NCI-H526 (cell line): ENCODE measurements around the gene POGZ.
A peak's percentile ranks its signal among the peaks of the same experiment; 100 is the strongest.

Source experiments
- DNase-seq, 2 experiments: peaks; one replicate each; lab custom pipeline; 2025; lab: John Stamatoyannopoulos, UW

Gene POGZ

GRCh38 chr1:151371370-151372057 is 87.8 kb downstream of the POGZ start:
- peak in 1 of 2 experiments; percentile 23 for DNase-seq

GRCh38 chr1:151370211-151370911 is 88.9 kb downstream of the POGZ start:
- DNase-seq: no peak

- DNase-seq: no peak
Measured at GRCh38 chr1:151369621-151370048, 89.7 kb downstream of the POGZ start.

- no peak for DNase-seq
Measured at GRCh38 chr1:151369302-151369610, 90.0 kb downstream of the POGZ start.

- no peak for DNase-seq
Measured at GRCh38 chr1:151368393-151369301, 90.6 kb downstream of the POGZ start.

GRCh38 chr1:151367658-151368392 is 91.5 kb downstream of the POGZ start:
- DNase-seq: no peak

GRCh38 chr1:151364996-151365395 is 94.3 kb downstream of the POGZ start:
- DNase-seq: no peak

- DNase-seq: no peak
Measured at GRCh38 chr1:151362308-151363155, 96.8 kb downstream of the POGZ start.

- no peak for DNase-seq
Measured at GRCh38 chr1:151361883-151362282, 97.4 kb downstream of the POGZ start.

- DNase-seq: no peak
Measured at GRCh38 chr1:151356696-151357095, 102.6 kb downstream of the POGZ start.
